ENCODE data around the gene NAV2. TPM values are rescaled to one million over a fixed set of nuclear protein-coding genes. Genes with fewer than 3 reads are reported as not detected.

Gene NAV2
- total RNA-seq, 4 donors from 2014 or later = 9.6 to 40.0 (median 23.1) TPM

GRCh38 chr11:19881177-19881576 lies 168.5 kb downstream of the NAV2 start:
- H3K4me1 ChIP-seq = peaks cover 0 to 4% (median 0%) of the 10 kb centered on the region in 4 donors
- intact Hi-C loops (cut with DNase I; ENCODE audit: low total_unique reads) (no loop called here), in situ Hi-C loops (cut with MboI; ENCODE audit: low pct_ligation_motif_present in 1 of 4, low pct_unique_long_range_greater_than_20kb in 1 of 4, low sequenced_read_pairs in 3 of 4) (no loop called here)
- H3K9me3 ChIP-seq = no peaks in the 10 kb centered on the region
- H3K36me3 ChIP-seq = no peaks in the 10 kb centered on the region
- no peaks in the 10 kb centered on the region for H3K27me3 ChIP-seq
- no peak overlapping the region for H3K4me3 ChIP-seq
- TF ChIP-seq EP300 (IDR thresholded peaks at IDR 0.05; ENCODE audit: low read depth) (no peak), CTCF (IDR thresholded peaks at IDR 0.05) (no peak), POLR2AphosphoS5 (IDR thresholded peaks at IDR 0.05) (no peak), POLR2A (IDR thresholded peaks at IDR 0.05) (no peak)
- H3K27ac ChIP-seq = no peak overlapping the region
- DNase-seq = no peak

DNA sequence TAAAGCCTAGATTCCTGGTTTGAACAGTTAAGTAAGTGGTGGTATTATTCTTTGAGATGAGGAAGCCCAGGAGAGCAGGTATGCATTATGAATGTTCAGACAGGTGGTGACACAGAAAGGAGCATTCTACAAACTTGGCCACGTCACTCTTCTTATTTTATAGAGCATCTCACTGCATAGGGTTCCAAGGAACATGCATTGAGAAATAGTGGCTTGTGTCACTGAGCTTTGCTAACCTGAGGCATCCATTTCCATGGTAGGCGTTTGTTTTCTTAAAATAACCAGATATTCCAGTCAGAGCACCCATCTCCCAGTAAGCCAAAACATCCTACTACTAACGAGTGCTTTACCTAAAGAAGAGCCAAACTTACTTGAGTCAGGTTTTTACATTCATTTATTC lies 169.7 kb downstream of the NAV2 start:
- intact Hi-C loops (cut with DNase I; ENCODE audit: low total_unique reads) = no loop called here
- no peak overlapping the region for H3K27ac ChIP-seq
- whole genome bisulfite sequencing, 2 donors (ENCODE audit: low coverage in 1 of 2) = 67 to 100% methylated on average over 1 to 3 of the region's 3 CpGs
- TF ChIP-seq POLR2AphosphoS5 (IDR thresholded peaks at IDR 0.05) (no peak), EP300 (IDR thresholded peaks at IDR 0.05; ENCODE audit: low read depth) (no peak), POLR2A (IDR thresholded peaks at IDR 0.05) (no peak), CTCF (IDR thresholded peaks at IDR 0.05) (no peak)
- no peak overlapping the region for H3K4me3 ChIP-seq
- peaks cover 0 to 4% (median 0%) of the 10 kb centered on the region in 4 donors for H3K4me1 ChIP-seq
- H3K9me3 ChIP-seq = no peaks in the 10 kb centered on the region
- H3K36me3 ChIP-seq = no peaks in the 10 kb centered on the region
- H3K27me3 ChIP-seq = no peaks in the 10 kb centered on the region
- in situ Hi-C loops (cut with MboI; ENCODE audit: low pct_ligation_motif_present in 1 of 4, low pct_unique_long_range_greater_than_20kb in 1 of 4, low sequenced_read_pairs in 3 of 4) = no loop called here
- no peak for DNase-seq

DNA sequence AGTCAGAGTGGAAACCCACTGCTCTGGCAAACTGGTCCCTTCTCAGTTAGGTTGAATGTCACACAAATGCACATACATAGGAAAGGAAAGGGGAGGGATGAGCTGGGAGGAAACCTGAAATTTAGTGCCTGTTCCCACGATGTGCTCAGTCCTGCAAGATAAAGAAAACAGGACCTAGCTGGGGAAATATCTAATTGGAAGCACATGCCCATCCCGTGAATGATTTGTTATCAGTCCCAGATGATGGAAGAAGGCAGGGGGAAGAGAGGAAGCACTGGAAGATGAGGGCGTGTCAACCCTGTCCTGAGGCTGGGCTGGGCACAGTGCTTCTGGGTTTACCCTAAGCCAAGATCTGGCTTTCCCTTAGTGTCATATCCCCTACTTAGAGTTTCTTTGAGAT lies 173.9 kb downstream of the NAV2 start:
- Histone ChIP-seq H3K27ac (no peak overlapping the region), H3K4me3 (no peak overlapping the region), H3K4me1 (no peaks in the 10 kb centered on the region), H3K36me3 (no peaks in the 10 kb centered on the region), H3K9me3 (no peaks in the 10 kb centered on the region), H3K27me3 (no peaks in the 10 kb centered on the region)
- no peak for DNase-seq
- WGBS, 2 donors (ENCODE audit: low coverage in 1 of 2) = 79 to 87% methylated on average over 2 to 3 of the region's 3 CpGs
- TF ChIP-seq CTCF (IDR thresholded peaks at IDR 0.05) = no peak
- TF ChIP-seq POLR2A (IDR thresholded peaks at IDR 0.05) = no peak
- TF ChIP-seq POLR2AphosphoS5 (IDR thresholded peaks at IDR 0.05) = no peak
- TF ChIP-seq EP300 (IDR thresholded peaks at IDR 0.05; ENCODE audit: low read depth) = no peak
- in situ Hi-C loops (cut with MboI; ENCODE audit: low pct_ligation_motif_present in 1 of 4, low pct_unique_long_range_greater_than_20kb in 1 of 4, low sequenced_read_pairs in 3 of 4) (no loop called here), intact Hi-C loops (cut with DNase I; ENCODE audit: low total_unique reads) (no loop called here)

DNA sequence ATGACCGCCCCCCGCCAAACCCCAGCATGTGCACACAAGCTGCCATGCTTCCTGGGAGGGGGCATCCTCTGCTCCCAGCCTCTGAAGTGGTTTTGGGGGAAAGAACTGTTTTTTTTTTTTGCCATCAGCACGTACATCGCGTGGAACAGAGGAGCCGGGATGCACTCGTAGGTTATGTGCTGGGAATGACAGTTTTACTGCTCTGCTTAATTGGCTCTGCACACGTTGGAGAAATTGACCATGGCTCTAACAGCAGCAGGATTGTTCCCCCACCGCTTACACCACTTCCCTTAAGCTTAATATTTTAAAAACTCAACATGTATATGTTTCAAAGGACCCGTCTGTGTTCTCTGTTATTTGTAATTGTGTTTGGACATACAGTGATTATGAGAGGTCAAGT lies 175.2 kb downstream of the NAV2 start:
- Histone ChIP-seq H3K27me3 (no peaks in the 10 kb centered on the region), H3K27ac (no peak overlapping the region), H3K4me1 (no peaks in the 10 kb centered on the region), H3K4me3 (no peak overlapping the region), H3K9me3 (no peaks in the 10 kb centered on the region), H3K36me3 (no peaks in the 10 kb centered on the region)
- DNase-seq = no peak
- WGBS, 2 donors (ENCODE audit: low coverage in 1 of 2) = 63 to 84% methylated on average over 2 to 10 of the region's 10 CpGs
- in situ Hi-C loops (cut with MboI; ENCODE audit: low pct_ligation_motif_present in 1 of 4, low pct_unique_long_range_greater_than_20kb in 1 of 4, low sequenced_read_pairs in 3 of 4) = no loop called here
- TF ChIP-seq POLR2AphosphoS5 (IDR thresholded peaks at IDR 0.05) (no peak), CTCF (IDR thresholded peaks at IDR 0.05) (no peak), POLR2A (IDR thresholded peaks at IDR 0.05) (no peak), EP300 (IDR thresholded peaks at IDR 0.05; ENCODE audit: low read depth) (no peak)
- intact Hi-C loops (cut with DNase I; ENCODE audit: low total_unique reads) = no loop called here

Measured in transverse colon (tissue), 4 donors.